Neuronal stem cell (in vitro differentiated cells): ENCODE results near the gene MAP7D1.
"Not testable (repeated sequence)": the region's sequence is repeated elsewhere in the genome, so short reads cannot be mapped to it uniquely, and the experiment has no call there.

ENCODE experiments used
- DNase-seq: peaks from one replicate; pipeline ENCODE4 v3.0.0-alpha.2; 2013; ENCODE audit warnings: low spot score
- H2AFZ ChIP-seq: one replicate; pipeline ENCODE4 v1.6.1; 2013; ENCODE audit warnings: mild to moderate bottlenecking, low read length, inconsistent platforms
- H2AK5ac ChIP-seq: 2 replicates; pipeline ENCODE4 v1.6.1; 2013; ENCODE audit warnings: low read depth, mild to moderate bottlenecking, inconsistent platforms, low read length, moderate library complexity, mixed read lengths
- H2BK120ac ChIP-seq: 2 replicates; pipeline ENCODE4 v1.6.1; 2013; ENCODE audit warnings: low read depth, mild to moderate bottlenecking, inconsistent platforms, low read length, moderate library complexity, mixed read lengths
- H2BK12ac ChIP-seq: one replicate; pipeline ENCODE4 v1.6.1; 2013; ENCODE audit warnings: low read length, inconsistent platforms
- H2BK15ac ChIP-seq: 2 replicates; pipeline ENCODE4 v1.6.1; 2013; ENCODE audit warnings: mild to moderate bottlenecking, low read length, inconsistent platforms, mixed read lengths
- H2BK5ac ChIP-seq: one replicate; pipeline ENCODE4 v1.6.1; 2013; ENCODE audit warnings: inconsistent platforms, mild to moderate bottlenecking, low read length, moderate library complexity
- H3K14ac ChIP-seq: one replicate; pipeline ENCODE4 v1.6.1; 2013; ENCODE audit warnings: low read length, inconsistent platforms
- H3K18ac ChIP-seq: 2 replicates; pipeline ENCODE4 v1.6.1; 2013; ENCODE audit warnings: low read length, inconsistent platforms
- H3K23ac ChIP-seq: 2 replicates; pipeline ENCODE4 v1.6.1; 2013; ENCODE audit warnings: low read depth, mild to moderate bottlenecking, mixed read lengths, low read length, inconsistent platforms; ENCODE audit not compliant: poor library complexity
- H3K27ac ChIP-seq: replicated peaks from 3 replicates; pipeline ENCODE4 v1.5.1; 2013; ENCODE audit warnings: low read length, inconsistent platforms
- H3K27me3 ChIP-seq, 3 experiments: 2 replicates each; pipeline ENCODE4 v1.6.1; 2013; ENCODE audit warnings: low read length in 3 of 3, mild to moderate bottlenecking in 2 of 3, inconsistent platforms in 1 of 3, low read depth in 1 of 3, mixed read lengths in 1 of 3, moderate library complexity in 1 of 3; ENCODE audit not compliant: control insufficient read depth in 3 of 3, insufficient read depth in 3 of 3
- H3K36me3 ChIP-seq, 2 donors: replicated peaks in 1 of 2; 2 replicates each; pipeline ENCODE4 v1.6.1; 2013; ENCODE audit warnings: low read length in 2 of 2; ENCODE audit not compliant: control insufficient read depth in 2 of 2, insufficient read depth in 2 of 2
- H3K4ac ChIP-seq: 2 replicates; pipeline ENCODE4 v1.6.1; 2013; ENCODE audit warnings: inconsistent platforms, mild to moderate bottlenecking, low read length, moderate library complexity
- H3K4me1 ChIP-seq, 2 donors: 1 replicate in 1 of 2; 2 replicates in 1 of 2; pipeline ENCODE4 v1.6.1; 2013; ENCODE audit warnings: low read length in 2 of 2, low read depth in 1 of 2; ENCODE audit not compliant: control insufficient read depth in 2 of 2, insufficient read depth in 1 of 2
- H3K4me2 ChIP-seq: one replicate; pipeline ENCODE4 v1.6.1; 2013; ENCODE audit warnings: mild to moderate bottlenecking, low read length, inconsistent platforms; ENCODE audit not compliant: insufficient read depth, poor library complexity, severe bottlenecking
- H3K4me3 ChIP-seq, 2 donors: 2 replicates each; pipeline ENCODE4 v1.5.1; 2013; ENCODE audit warnings: low read length in 2 of 2, mild to moderate bottlenecking in 2 of 2, inconsistent platforms in 1 of 2, moderate library complexity in 1 of 2
- H3K79me1 ChIP-seq: one replicate; pipeline ENCODE4 v1.6.1; 2013; ENCODE audit warnings: low read depth, mild to moderate bottlenecking, inconsistent platforms, low read length, moderate library complexity
- H3K9ac ChIP-seq: one replicate; pipeline ENCODE4 v1.6.1; 2013; ENCODE audit warnings: mild to moderate bottlenecking, low read depth, low read length, inconsistent platforms; ENCODE audit not compliant: poor library complexity
- H3K9me3 ChIP-seq, 2 donors: replicated peaks in 1 of 2; 2 replicates each; pipeline versions ENCODE3 to v1.6.1; 2013; ENCODE audit warnings: low read length in 2 of 2, mild to moderate bottlenecking in 2 of 2, inconsistent platforms in 1 of 2, low read depth in 1 of 2, mixed read lengths in 1 of 2, moderate library complexity in 1 of 2; ENCODE audit not compliant: control insufficient read depth in 2 of 2, insufficient read depth in 1 of 2
- H4K8ac ChIP-seq: one replicate; pipeline ENCODE4 v1.6.1; 2013; ENCODE audit warnings: low read depth, mild to moderate bottlenecking, inconsistent platforms, low read length, moderate library complexity
- H4K91ac ChIP-seq: one replicate; pipeline ENCODE4 v1.6.1; 2013; ENCODE audit warnings: low read length, low read depth, mild to moderate bottlenecking, inconsistent platforms; ENCODE audit not compliant: poor library complexity
- WGBS, 2 donors: extraction: QIAGEN DNeasy Blood & Tissue Kit; methylation state at CpG; one replicate each; pipeline ENCODE4 v1.1.7; 2013; ENCODE audit warnings: missing lambda C conversion rate in 2 of 2, mixed read lengths in 1 of 2; ENCODE audit not compliant: insufficient read length in 2 of 2, insufficient replicate concordance in 1 of 2; ENCODE audit errors: extremely low coverage in 2 of 2; 5-methylcytosine and 5-hydroxymethylcytosine counted together

Gene MAP7D1

DNA sequence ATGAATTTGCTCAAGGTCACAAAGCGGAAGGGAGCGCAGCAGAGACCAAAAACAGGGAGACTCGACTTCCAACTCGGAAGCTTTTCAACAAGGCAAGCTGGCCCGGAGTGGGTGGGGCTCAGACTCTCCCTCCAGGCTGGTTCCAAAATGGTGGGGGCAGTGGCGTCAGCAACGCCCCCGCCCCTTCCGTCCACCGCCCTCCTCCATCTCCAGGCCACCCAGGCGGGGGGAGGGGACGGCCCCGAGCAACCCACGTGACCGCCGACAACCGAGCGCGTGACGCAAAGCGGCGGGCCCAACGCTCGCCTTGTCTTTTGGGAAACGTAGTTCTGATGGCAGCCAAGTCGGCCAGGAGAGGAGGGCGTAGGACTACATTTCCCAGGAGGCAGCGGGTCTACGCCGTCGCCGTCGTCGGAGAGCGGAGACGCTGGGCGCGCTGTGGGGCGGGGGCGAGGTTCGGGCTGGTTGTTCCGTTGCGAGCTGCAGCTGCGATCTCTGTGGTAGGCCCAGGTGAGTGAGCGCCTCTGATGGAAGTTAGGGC lies 68.1 kb downstream of the MAP7D1 start, which contains the start of gene THRAP3:
Gene THRAP3 (plus strand): TSS at position 448 of the 541 bp plus-strand sequence. CDS start 58,121 bp downstream, outside the sequence.
- WGBS, 2 donors = no CpG with 5 or more reads among the region's 45 CpGs

DNA sequence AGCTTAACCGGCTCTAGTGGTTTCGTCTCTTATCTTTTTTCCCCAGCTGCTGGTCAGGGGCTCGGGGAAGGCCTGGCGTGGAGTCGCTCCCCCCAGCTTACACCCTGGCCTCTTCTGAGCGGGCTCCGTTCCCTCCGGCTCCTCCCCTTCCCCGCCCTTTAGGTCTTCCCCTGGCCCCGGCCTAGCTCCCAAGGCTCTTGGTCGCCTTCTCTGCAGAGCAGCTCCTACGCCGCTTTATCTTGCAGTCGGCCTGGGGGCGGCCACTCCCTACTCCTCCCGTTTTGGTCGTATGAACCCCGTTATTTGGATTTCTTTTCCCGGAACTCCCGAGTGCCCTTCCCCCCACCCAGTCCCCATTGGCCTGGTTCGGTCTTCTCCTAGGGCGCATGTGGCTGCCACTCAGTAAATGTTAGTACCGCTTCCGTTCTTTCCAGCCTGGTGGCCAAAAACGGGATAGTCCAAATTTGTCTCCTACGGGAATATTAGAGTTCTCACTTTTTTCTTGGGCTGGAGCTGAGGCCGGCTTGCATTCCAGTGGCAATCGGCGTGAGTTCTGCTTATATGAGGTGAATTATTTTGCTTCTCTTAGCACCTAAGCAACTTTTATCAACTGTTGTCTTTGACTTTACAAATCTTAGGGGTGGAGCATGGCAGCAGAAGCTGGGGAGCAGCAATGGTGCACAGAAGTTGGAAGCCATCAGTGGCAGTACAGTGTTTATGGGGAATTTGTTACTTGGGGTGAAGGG lies 68.8 kb downstream of the MAP7D1 start:
- WGBS, 2 donors = no CpG with 5 or more reads among the region's 29 CpGs
- peaks cover 6 to 8% of the 10 kb centered on the region in 2 donors for H3K4me1 ChIP-seq

More for the DNA sequence above, 68.1 kb downstream of the MAP7D1 start, which contains the start of gene THRAP3:
- Histone ChIP-seq H3K4ac (no peak within 1 kb of the TSS), H3K23ac (peak within 1 kb of the TSS; percentile 39), H2BK5ac (peak within 1 kb of the TSS; percentile 56), H4K8ac (no peak within 1 kb of the TSS), H3K14ac (no peak within 1 kb of the TSS), H3K18ac (peak within 1 kb of the TSS; percentile 38), H4K91ac (no peak within 1 kb of the TSS), H3K79me1 (peaks cover 4% of the 10 kb centered on the region), H3K27ac (peak within 1 kb of the TSS; percentile 85), H2AK5ac (peak within 1 kb of the TSS; percentile 78), H3K36me3 (peaks cover 8 to 37% of the 10 kb centered on the region in 2 donors), H3K9me3 (no peaks in the 10 kb centered on the region), H2BK15ac (no peak within 1 kb of the TSS), H2BK120ac (no peak within 1 kb of the TSS), H2BK12ac (no peak within 1 kb of the TSS), H3K27me3 (no peaks in the 10 kb centered on the region), H2AFZ (peak within 1 kb of the TSS; percentile 83), H3K4me3 (peak within 1 kb of the TSS; percentile 85 to 92), H3K4me2 (peak within 1 kb of the TSS; percentile 88), H3K9ac (peak within 1 kb of the TSS; percentile 77), H3K4me1 (peaks cover 6 to 8% of the 10 kb centered on the region in 2 donors)
- peak; percentile 99 for DNase-seq

DNA sequence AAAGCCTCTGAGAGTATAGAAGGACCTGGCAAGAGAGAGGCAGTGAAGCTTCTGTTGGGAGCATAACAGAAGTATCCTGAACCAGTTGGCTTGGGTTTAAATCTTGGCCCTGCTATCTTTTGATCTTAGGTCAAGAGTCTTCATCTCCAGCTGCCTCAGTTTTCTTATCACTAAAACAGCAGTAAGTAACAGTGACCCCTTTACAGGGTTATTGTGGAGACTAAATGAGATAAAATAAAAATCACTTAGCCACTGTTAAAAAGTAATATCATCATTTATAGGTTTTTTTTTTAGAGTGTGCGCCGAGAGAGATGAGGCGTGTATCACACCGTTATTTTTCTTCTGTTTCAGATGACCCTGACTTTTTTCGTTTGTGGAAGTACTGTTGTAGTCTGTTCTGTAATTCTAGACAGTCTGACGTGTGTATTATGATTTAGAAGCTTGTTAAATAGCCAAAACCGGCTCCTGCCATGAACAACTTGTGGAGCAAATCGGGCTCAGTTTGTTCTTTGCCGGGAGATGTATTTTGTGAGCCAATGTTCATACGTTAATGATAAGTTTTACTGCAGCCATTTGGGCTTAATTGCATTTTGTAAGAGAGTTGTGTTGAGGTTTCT lies 69.4 kb downstream of the MAP7D1 start:
- peaks cover 4% of the 10 kb centered on the region for H3K79me1 ChIP-seq
- no peak overlapping the region for H3K23ac ChIP-seq
- H3K4me2 ChIP-seq = peak overlapping the region; percentile 87
- peaks cover 8 to 48% of the 10 kb centered on the region in 2 donors for H3K36me3 ChIP-seq
- H2AK5ac ChIP-seq = no peak overlapping the region
- H3K14ac ChIP-seq = no peak overlapping the region
- no peak overlapping the region for H3K27ac ChIP-seq
- no peak overlapping the region for H4K91ac ChIP-seq
- no peak overlapping the region for H4K8ac ChIP-seq
- H3K9me3 ChIP-seq = no peaks in the 10 kb centered on the region
- WGBS, 2 donors = no CpG with 5 or more reads among the region's 10 CpGs
- H3K27me3 ChIP-seq = no peaks in the 10 kb centered on the region
- no peak overlapping the region for H2BK5ac ChIP-seq
- peaks cover 6 to 8% of the 10 kb centered on the region in 2 donors for H3K4me1 ChIP-seq
- no peak overlapping the region for H2BK120ac ChIP-seq
- H2BK12ac ChIP-seq = no peak overlapping the region
- no peak overlapping the region for H3K18ac ChIP-seq
- H2BK15ac ChIP-seq = no peak overlapping the region
- no peak for DNase-seq
- H3K9ac ChIP-seq = no peak overlapping the region
- H3K4me3 ChIP-seq = peak overlapping the region; percentile 85 to 92
- no peak overlapping the region for H2AFZ ChIP-seq
- H3K4ac ChIP-seq = no peak overlapping the region

More for the DNA sequence above, 68.8 kb downstream of the MAP7D1 start:
- peaks cover 8 to 42% of the 10 kb centered on the region in 2 donors for H3K36me3 ChIP-seq
- H3K18ac ChIP-seq = peak overlapping the region; percentile 31
- DNase-seq = peak; percentile 66
- peak overlapping the region; percentile 56 for H2BK5ac ChIP-seq
- H3K9ac ChIP-seq = peak overlapping the region; percentile 77
- H3K79me1 ChIP-seq = peaks cover 4% of the 10 kb centered on the region
- H2BK120ac ChIP-seq = no peak overlapping the region
- no peak overlapping the region for H3K4ac ChIP-seq
- H4K91ac ChIP-seq = no peak overlapping the region
- no peaks in the 10 kb centered on the region for H3K9me3 ChIP-seq
- peak overlapping the region; percentile 85 for H3K27ac ChIP-seq
- H3K23ac ChIP-seq = peak overlapping the region; percentile 39
- H3K4me3 ChIP-seq = peak overlapping the region; percentile 85 to 92
- peak overlapping the region; percentile 83 for H2AFZ ChIP-seq
- no peak overlapping the region for H3K14ac ChIP-seq
- no peak overlapping the region for H2BK15ac ChIP-seq
- H4K8ac ChIP-seq = no peak overlapping the region
- H2BK12ac ChIP-seq = no peak overlapping the region
- peak overlapping the region; percentile 78 for H2AK5ac ChIP-seq
- no peaks in the 10 kb centered on the region for H3K27me3 ChIP-seq
- H3K4me2 ChIP-seq = peak overlapping the region; percentile 87

- H2BK12ac ChIP-seq, H3K4me1 ChIP-seq, H2AK5ac ChIP-seq, H3K9ac ChIP-seq, DNase-seq, H3K79me1 ChIP-seq, H3K4ac ChIP-seq, H3K27me3 ChIP-seq, H3K18ac ChIP-seq, H3K27ac ChIP-seq, H2AFZ ChIP-seq, H4K91ac ChIP-seq, H3K9me3 ChIP-seq, H3K23ac ChIP-seq, H3K4me3 ChIP-seq, H2BK5ac ChIP-seq, H3K4me2 ChIP-seq, H2BK15ac ChIP-seq, H2BK120ac ChIP-seq, H4K8ac ChIP-seq, H3K14ac ChIP-seq: not testable (repeated sequence)
- peaks cover 9 to 92% of the 10 kb centered on the region in 2 donors for H3K36me3 ChIP-seq
- WGBS, 2 donors = no CpG with 5 or more reads among the region's 12 CpGs
These were observed 74.3 kb downstream of the MAP7D1 start for GRCh38 chr1:36230279-36230678.
